Activated CD4-positive, alpha-beta T cell treated with anti-CD3 and anti-CD28 coated beads for 36 hours (primary cell): ENCODE data around the gene MRC1. TPM values are rescaled to one million over a fixed set of nuclear protein-coding genes. Genes with fewer than 3 reads are reported as not detected.

ENCODE experiments used
- ATAC-seq: fragments of 200-7000 bp; cut with Tn5 transposase; one replicate; pipeline ENCODE4 v1.10.0; 2021; ENCODE audit warnings: mild to moderate bottlenecking, moderate library complexity
- CTCF ChIA-PET: fragments of 350-600 bp; sonication (Branson Sonifier 250); formaldehyde crosslinking; loops from one replicate; lab custom pipeline; 2021; ENCODE audit warnings: antibody characterized with exemption; lab: Charles Lee
- POLR2A ChIA-PET: fragments of 350-600 bp; sonication (Branson Sonifier 250); formaldehyde crosslinking; loops from one replicate; lab custom pipeline; 2021; ENCODE audit warnings: antibody characterized with exemption, inconsistent platforms; lab: Charles Lee
- DNase-seq: peaks from one replicate; pipeline ENCODE4 v3.0.0-alpha.2; 2020
- H3K27ac Mint-ChIP-seq: one replicate; pipeline ENCODE4 v1.8.0; 2021; ENCODE audit warnings: mixed read lengths
- H3K27me3 Mint-ChIP-seq: one replicate; pipeline ENCODE4 v1.8.0; 2021; ENCODE audit warnings: mixed read lengths
- H3K36me3 Mint-ChIP-seq: one replicate; pipeline ENCODE4 v1.8.0; 2021; ENCODE audit warnings: low read depth, mixed read lengths
- H3K4me1 Mint-ChIP-seq: one replicate; pipeline ENCODE4 v1.8.0; 2021; ENCODE audit warnings: mixed read lengths
- H3K4me3 Mint-ChIP-seq: one replicate; pipeline ENCODE4 v1.8.0; 2021; ENCODE audit warnings: mild to moderate bottlenecking, moderate library complexity, mixed read lengths
- H3K9me3 Mint-ChIP-seq: one replicate; pipeline ENCODE4 v1.8.0; 2021; ENCODE audit warnings: low read depth, mixed read lengths
- intact Hi-C, 2 experiments: fragments of 100-400 bp; cut with DNase I in 1 of 2; cut with micrococcal nuclease in 1 of 2; formaldehyde crosslinking; loops; one replicate each; pipeline versions ENCODE4 v1.14.2 to v1.15.1; 2022 to 2024; cut with DNase I, micrococcal nuclease
- total RNA-seq, 2 experiments: library from RNA; stranded (reverse); gene quantifications; one replicate each; pipeline ENCODE4 v1.2.3, GENCODE V29; 2021

Gene MRC1
- total RNA-seq, 2 experiments from 2014 or later, result 0.04 to 0.05 TPM

- ChIA-PET CTCF (interaction anchor here (0.7 to 1.2 kb wide), 2 partner anchors 8 to 41 kb away, joined by 3 to 4 read pairs; no protein-coding TSS in a partner anchor), POLR2A (no interaction called here)
- DNase-seq (no peak), ATAC-seq (no peak)
- no peaks in the 10 kb centered on the region for H3K36me3 Mint-ChIP-seq
- intact Hi-C loops, result no loop called here
- no peak overlapping the region for H3K4me3 Mint-ChIP-seq
- no peak overlapping the region for H3K27ac Mint-ChIP-seq
- H3K9me3 Mint-ChIP-seq, result no peaks in the 10 kb centered on the region
- no peaks in the 10 kb centered on the region for H3K4me1 Mint-ChIP-seq
- no peaks in the 10 kb centered on the region for H3K27me3 Mint-ChIP-seq
Measured at GRCh38 chr10:17784688-17785087, 24.5 kb upstream of the MRC1 start.

GRCh38 chr10:17785276-17785930 is 23.7 kb upstream of the MRC1 start:
- no peak for DNase-seq
- no peaks in the 10 kb centered on the region for H3K4me1 Mint-ChIP-seq
- no peak overlapping the region for H3K4me3 Mint-ChIP-seq
- no peaks in the 10 kb centered on the region for H3K27me3 Mint-ChIP-seq
- intact Hi-C loops, result no loop called here
- H3K36me3 Mint-ChIP-seq, result no peaks in the 10 kb centered on the region
- POLR2A ChIA-PET, result no interaction called here
- CTCF ChIA-PET, result interaction anchor here (1.2 kb wide), 1 partner anchor 7 kb away, joined by 4 read pairs; no protein-coding TSS in a partner anchor
- no peak for ATAC-seq
- H3K27ac Mint-ChIP-seq, result no peak overlapping the region
- no peaks in the 10 kb centered on the region for H3K9me3 Mint-ChIP-seq

- no peak overlapping the region for H3K27ac Mint-ChIP-seq
- H3K9me3 Mint-ChIP-seq, result no peaks in the 10 kb centered on the region
- intact Hi-C loops, result no loop called here
- H3K27me3 Mint-ChIP-seq, result no peaks in the 10 kb centered on the region
- POLR2A ChIA-PET, result no interaction called here
- DNase-seq, result no peak
- CTCF ChIA-PET, result interaction anchor here (1.0 kb wide), 1 partner anchor 12 kb away, joined by 3 read pairs; no protein-coding TSS in a partner anchor
- no peaks in the 10 kb centered on the region for H3K4me1 Mint-ChIP-seq
- ATAC-seq, result no peak
- H3K36me3 Mint-ChIP-seq, result no peaks in the 10 kb centered on the region
- H3K4me3 Mint-ChIP-seq, result no peak overlapping the region
Measured at GRCh38 chr10:17787087-17787961, 21.8 kb upstream of the MRC1 start.

- POLR2A ChIA-PET, result no interaction called here
- intact Hi-C loops, result no loop called here
- CTCF ChIA-PET, result interaction anchor here (0.9 kb wide), 1 partner anchor 18 kb away, joined by 3 read pairs; no protein-coding TSS in a partner anchor
Measured at GRCh38 chr10:17788646-17789045, 20.5 kb upstream of the MRC1 start.

GRCh38 chr10:17789396-17789795 is 19.8 kb upstream of the MRC1 start:
- CTCF ChIA-PET, result interaction anchor here (1.3 kb wide), 1 partner anchor 9 kb away, joined by 4 read pairs; no protein-coding TSS in a partner anchor
- no peak overlapping the region for H3K27ac Mint-ChIP-seq
- DNase-seq (no peak), ATAC-seq (no peak)
- intact Hi-C loops, result no loop called here
- no peaks in the 10 kb centered on the region for H3K36me3 Mint-ChIP-seq
- no peak overlapping the region for H3K4me3 Mint-ChIP-seq
- POLR2A ChIA-PET, result no interaction called here
- H3K27me3 Mint-ChIP-seq, result no peaks in the 10 kb centered on the region
- no peaks in the 10 kb centered on the region for H3K9me3 Mint-ChIP-seq
- no peaks in the 10 kb centered on the region for H3K4me1 Mint-ChIP-seq

More at GRCh38 chr10:17788646-17789045, 20.5 kb upstream of the MRC1 start:
- Mint-ChIP-seq H3K27me3 (no peaks in the 10 kb centered on the region), H3K36me3 (no peaks in the 10 kb centered on the region), H3K4me1 (no peaks in the 10 kb centered on the region), H3K9me3 (no peaks in the 10 kb centered on the region), H3K4me3 (no peak overlapping the region), H3K27ac (no peak overlapping the region)
- DNase-seq (no peak), ATAC-seq (no peak)

- no peak for ATAC-seq
- DNase-seq, result no peak
- Mint-ChIP-seq H3K4me1 (no peaks in the 10 kb centered on the region), H3K4me3 (no peak overlapping the region), H3K36me3 (no peaks in the 10 kb centered on the region), H3K27me3 (no peaks in the 10 kb centered on the region), H3K9me3 (no peaks in the 10 kb centered on the region), H3K27ac (no peak overlapping the region)
- POLR2A ChIA-PET, result no interaction called here
- intact Hi-C loops, result no loop called here
- CTCF ChIA-PET, result interaction anchor here (0.6 to 1.3 kb wide), 3 partner anchors 9 to 33 kb away, joined by 3 to 4 read pairs (median 3); no protein-coding TSS in a partner anchor
Measured at GRCh38 chr10:17790651-17791050, 18.5 kb upstream of the MRC1 start.

- no peak for ATAC-seq
- Mint-ChIP-seq H3K9me3 (no peaks in the 10 kb centered on the region), H3K4me1 (no peaks in the 10 kb centered on the region), H3K27ac (no peak overlapping the region), H3K27me3 (no peaks in the 10 kb centered on the region), H3K36me3 (no peaks in the 10 kb centered on the region), H3K4me3 (no peak overlapping the region)
- DNase-seq, result no peak
- ChIA-PET POLR2A (no interaction called here), CTCF (interaction anchor here (1.1 to 1.4 kb wide), 2 partner anchors 8 to 412 kb away, joined by 3 to 4 read pairs; no protein-coding TSS in a partner anchor)
- intact Hi-C loops, result no loop called here
Measured at GRCh38 chr10:17792991-17793390, 16.2 kb upstream of the MRC1 start.

GRCh38 chr10:17793823-17794644 is 15.1 kb upstream of the MRC1 start:
- no peak overlapping the region for H3K4me3 Mint-ChIP-seq
- intact Hi-C loops, result no loop called here
- ATAC-seq (no peak), DNase-seq (no peak)
- CTCF ChIA-PET, result no interaction called here
- POLR2A ChIA-PET, result no interaction called here
- H3K27ac Mint-ChIP-seq, result no peak overlapping the region
- H3K9me3 Mint-ChIP-seq, result no peaks in the 10 kb centered on the region
- H3K4me1 Mint-ChIP-seq, result no peaks in the 10 kb centered on the region
- H3K36me3 Mint-ChIP-seq, result no peaks in the 10 kb centered on the region
- no peaks in the 10 kb centered on the region for H3K27me3 Mint-ChIP-seq

- ChIA-PET CTCF (no interaction called here), POLR2A (no interaction called here)
- H3K4me1 Mint-ChIP-seq, result no peaks in the 10 kb centered on the region
Measured at GRCh38 chr10:17795083-17795482, 14.1 kb upstream of the MRC1 start.

GRCh38 chr10:17795813-17796594 is 13.1 kb upstream of the MRC1 start:
- intact Hi-C loops, result no loop called here
- no peaks in the 10 kb centered on the region for H3K9me3 Mint-ChIP-seq
- no peak for ATAC-seq
- H3K4me1 Mint-ChIP-seq, result no peaks in the 10 kb centered on the region
- CTCF ChIA-PET, result no interaction called here
- POLR2A ChIA-PET, result no interaction called here
- H3K27me3 Mint-ChIP-seq, result no peaks in the 10 kb centered on the region
- no peak overlapping the region for H3K27ac Mint-ChIP-seq
- no peaks in the 10 kb centered on the region for H3K36me3 Mint-ChIP-seq
- DNase-seq, result no peak
- no peak overlapping the region for H3K4me3 Mint-ChIP-seq

More at GRCh38 chr10:17795083-17795482, 14.1 kb upstream of the MRC1 start:
- Mint-ChIP-seq H3K9me3 (no peaks in the 10 kb centered on the region), H3K27me3 (no peaks in the 10 kb centered on the region), H3K36me3 (no peaks in the 10 kb centered on the region), H3K4me3 (no peak overlapping the region), H3K27ac (no peak overlapping the region)
- ATAC-seq (no peak), DNase-seq (no peak)
- intact Hi-C loops, result no loop called here
